HAP-1 (cell line): ENCODE results near the gene SLC10A3.
A peak's percentile ranks its signal among the peaks of the same experiment; 100 is the strongest.

Experiments used
- DNase-seq, 2 experiments: peaks; one replicate each; pipeline ENCODE4 v3.0.0-alpha.2; 2016 to 2020; ENCODE audit warnings: low spot score in 2 of 2
- H3K27me3 ChIP-seq: fragments of 250-450 bp; sonication (Bioruptor Pico); 2 replicates; pipeline ENCODE4 v1.5.1; 2020; ENCODE audit warnings: low read depth, mild to moderate bottlenecking, moderate library complexity
- H3K36me3 ChIP-seq: fragments of 250-450 bp; sonication (Bioruptor Pico); replicated peaks from 2 replicates; pipeline ENCODE4 v1.5.1; 2020; ENCODE audit warnings: mild to moderate bottlenecking
- H3K4me1 ChIP-seq: fragments of 250-450 bp; sonication (Bioruptor Pico); 2 replicates; pipeline ENCODE4 v1.5.1; 2020; ENCODE audit warnings: mild to moderate bottlenecking
- H3K4me3 ChIP-seq: fragments of 250-450 bp; sonication (Bioruptor Pico); 2 replicates; pipeline ENCODE4 v1.5.1; 2020; ENCODE audit warnings: mild to moderate bottlenecking, moderate library complexity
- H3K9me3 ChIP-seq: fragments of 250-450 bp; sonication (Bioruptor Pico); 2 replicates; pipeline ENCODE4 v1.5.1; 2020; ENCODE audit warnings: mild to moderate bottlenecking, moderate library complexity
- in situ Hi-C: fragments of 300-500 bp; cut with MboI; formaldehyde crosslinking; loops from 3 replicates; pipeline ENCODE4 v1.14.3; 2020; ENCODE audit warnings: low sequenced_read_pairs, inconsistent platforms, mixed read lengths

The SLC10A3 gene

DNA sequence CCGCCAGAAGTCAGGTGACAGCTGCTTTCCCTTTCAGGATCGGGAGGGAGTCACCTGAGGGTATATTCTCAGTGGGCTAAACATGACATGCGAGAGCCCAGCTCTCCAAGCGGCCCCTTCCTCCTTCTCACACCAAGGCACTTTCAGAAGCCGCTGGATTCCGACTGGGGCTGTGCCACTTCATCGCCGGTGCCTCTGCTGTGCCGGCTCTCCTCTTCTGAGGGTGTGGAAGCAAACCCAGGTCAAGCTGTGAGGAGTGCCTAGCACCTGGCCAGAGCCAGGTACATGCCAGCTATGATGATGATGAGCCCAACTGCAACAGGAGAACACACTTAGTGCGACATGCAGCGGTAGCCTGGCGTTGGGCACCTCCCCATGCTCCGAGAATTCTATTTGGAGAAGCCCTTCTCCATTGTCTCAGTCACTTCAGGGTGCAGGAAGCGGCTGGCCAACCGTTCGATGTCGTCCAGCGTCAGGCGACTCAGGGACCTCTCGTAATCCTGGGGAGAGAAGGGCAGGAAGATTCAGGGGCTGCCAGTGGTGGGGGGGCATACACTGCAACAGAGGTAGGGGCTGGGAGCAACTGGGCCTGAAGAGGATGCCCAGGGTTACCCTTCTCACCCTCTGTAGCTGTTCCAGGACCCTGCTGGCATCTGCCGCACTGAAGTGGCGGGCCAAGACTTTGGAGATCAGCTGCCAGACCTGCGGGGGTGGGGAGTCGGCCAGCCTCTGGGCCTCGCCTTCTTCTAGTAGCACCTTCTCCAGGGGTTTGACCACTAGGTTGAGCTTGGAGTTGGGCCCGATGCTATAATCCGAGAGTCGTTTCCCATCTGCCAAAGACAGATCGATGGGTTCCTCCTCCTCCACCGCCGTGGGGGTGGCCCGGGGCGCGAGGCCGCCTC is 5.0 kb downstream of the SLC10A3 start:
- Histone ChIP-seq H3K36me3 (peaks cover 48% of the 10 kb centered on the region), H3K27me3 (no peaks in the 10 kb centered on the region), H3K4me3 (peak overlapping the region; percentile 69), H3K4me1 (peaks cover 25% of the 10 kb centered on the region), H3K9me3 (no peaks in the 10 kb centered on the region)
- DNase-seq: peak in 1 of 2 experiments; percentile 36
- in situ Hi-C loops: no loop called here

DNA sequence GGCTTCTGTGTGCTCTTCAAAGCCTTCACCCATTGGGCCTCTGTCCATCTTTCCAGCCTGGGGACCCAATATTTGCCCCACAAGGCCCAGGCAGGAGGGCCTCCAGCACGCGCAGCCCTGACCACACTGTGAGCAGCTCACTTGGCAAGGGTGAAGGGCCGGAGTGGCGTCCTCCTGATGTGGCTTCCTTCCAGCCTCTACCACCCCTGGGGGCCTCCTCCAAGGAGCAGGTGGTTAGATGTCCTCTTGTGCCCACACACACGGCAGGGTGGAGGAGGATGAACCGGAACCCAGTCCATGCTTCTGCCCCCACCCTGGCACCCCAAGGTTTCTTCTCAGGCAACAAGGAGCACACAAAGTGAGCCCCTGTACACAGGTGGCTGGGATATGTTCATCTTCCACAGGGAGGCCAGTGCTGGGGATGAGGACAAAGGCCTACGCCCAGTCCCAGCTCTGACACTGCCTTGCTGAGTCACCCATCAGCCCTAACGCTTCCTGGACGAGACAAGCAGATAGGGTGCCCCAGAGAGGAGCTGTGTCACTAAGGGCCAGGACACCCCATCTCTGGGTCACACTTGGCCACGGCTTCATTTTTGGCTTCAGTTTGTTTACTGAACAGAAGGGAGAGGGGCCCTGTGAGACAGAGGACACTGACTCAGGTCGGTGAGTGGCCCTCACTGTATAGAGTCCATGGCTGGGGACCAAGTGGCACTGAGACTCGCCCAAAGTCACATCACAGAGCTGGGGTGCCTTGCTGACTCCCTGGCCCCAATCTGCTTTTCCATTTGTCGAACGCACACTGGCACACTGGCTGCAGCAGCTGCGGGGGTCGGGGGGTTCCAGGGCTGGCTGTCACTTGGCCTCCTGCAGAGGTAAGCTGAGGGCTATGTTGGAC is 5.9 kb downstream of the SLC10A3 start:
- Histone ChIP-seq H3K4me1 (peaks cover 21% of the 10 kb centered on the region), H3K4me3 (no peak overlapping the region), H3K9me3 (no peaks in the 10 kb centered on the region), H3K36me3 (peaks cover 48% of the 10 kb centered on the region), H3K27me3 (no peaks in the 10 kb centered on the region)
- DNase-seq: no peak
- in situ Hi-C loops: no loop called here

DNA sequence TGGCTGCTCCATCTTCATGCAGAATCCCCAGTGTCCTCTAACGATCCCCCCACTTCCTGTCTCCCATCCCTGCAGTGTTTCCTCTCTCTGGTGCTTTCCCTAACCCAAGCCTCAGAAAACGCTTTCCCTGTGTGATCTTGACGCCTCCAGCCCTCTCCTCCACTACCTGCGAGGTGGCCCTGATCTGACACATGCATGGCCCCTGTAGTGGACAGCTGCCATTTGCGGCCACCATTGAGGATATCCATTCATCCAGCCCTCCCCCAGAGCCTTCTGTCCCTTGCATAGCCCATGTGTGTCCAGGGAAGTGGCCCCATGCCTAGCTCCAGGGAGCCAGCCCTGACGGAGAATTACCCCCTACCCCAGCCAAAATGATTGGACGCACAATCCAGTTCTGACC is 7.1 kb downstream of the SLC10A3 start:
- H3K36me3 ChIP-seq: peaks cover 42% of the 10 kb centered on the region
- H3K9me3 ChIP-seq: no peaks in the 10 kb centered on the region
- H3K27me3 ChIP-seq: no peaks in the 10 kb centered on the region
- in situ Hi-C loops: no loop called here
- DNase-seq: no peak
- H3K4me1 ChIP-seq: peaks cover 23% of the 10 kb centered on the region
- H3K4me3 ChIP-seq: no peak overlapping the region

DNA sequence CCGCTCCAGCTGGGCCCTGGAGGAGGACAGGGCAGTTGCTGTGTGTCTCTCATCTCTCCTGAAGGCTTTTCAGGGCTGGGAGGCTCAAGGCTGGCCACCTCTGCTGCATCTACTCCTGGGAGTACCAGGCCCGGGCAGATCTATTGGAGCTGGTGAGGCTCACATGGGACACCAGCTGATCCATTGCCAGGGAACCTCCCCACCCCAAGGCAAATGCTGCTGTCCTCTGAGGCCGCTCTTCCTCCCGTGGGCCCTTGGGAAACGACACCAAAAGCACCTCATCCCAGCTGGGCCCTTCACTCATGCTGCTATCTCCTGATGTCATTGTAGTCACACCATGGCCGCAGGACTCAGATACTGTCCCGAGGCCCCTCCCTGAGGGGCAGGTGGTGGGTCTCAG is 7.6 kb downstream of the SLC10A3 start:
- DNase-seq: peak in 1 of 2 experiments; percentile 6
- no peaks in the 10 kb centered on the region for H3K9me3 ChIP-seq
- in situ Hi-C loops: no loop called here
- peaks cover 26% of the 10 kb centered on the region for H3K4me1 ChIP-seq
- no peaks in the 10 kb centered on the region for H3K27me3 ChIP-seq
- H3K36me3 ChIP-seq: peaks cover 36% of the 10 kb centered on the region
- no peak overlapping the region for H3K4me3 ChIP-seq

DNA sequence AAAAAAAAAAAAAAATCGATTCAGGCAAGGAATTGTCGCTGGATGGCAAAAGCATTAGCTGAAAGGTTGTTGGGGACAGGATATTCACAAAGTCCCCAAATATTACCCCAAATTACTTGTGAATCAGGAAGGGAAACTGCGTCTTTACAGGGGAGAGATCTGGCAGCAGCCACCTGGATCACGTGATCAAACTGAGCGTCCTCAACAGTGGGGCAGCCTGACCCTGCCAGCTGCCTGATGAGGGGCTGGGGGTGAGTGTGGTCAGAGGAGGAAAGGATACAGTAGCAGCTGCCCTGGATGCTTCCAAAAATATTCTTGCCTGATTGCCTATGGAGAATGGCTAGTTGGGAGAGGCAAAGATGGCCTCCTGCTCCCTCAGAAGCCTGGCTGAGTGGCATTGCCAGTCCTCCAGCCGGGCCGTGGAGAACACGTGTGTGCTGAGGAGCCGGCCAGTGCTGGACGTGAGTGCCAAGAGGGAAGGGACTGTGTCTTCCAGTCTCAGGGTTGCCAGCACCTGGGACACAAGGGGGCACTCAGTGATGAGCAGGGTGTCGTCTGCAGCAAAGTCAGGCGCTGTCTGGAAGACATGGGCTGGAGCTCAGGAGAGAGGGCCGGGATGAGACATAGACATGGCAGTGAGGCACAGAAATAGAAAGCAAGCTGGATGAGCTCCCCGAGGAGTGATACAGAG is 8.4 kb downstream of the SLC10A3 start:
- Histone ChIP-seq H3K4me1 (peaks cover 24% of the 10 kb centered on the region), H3K9me3 (no peaks in the 10 kb centered on the region), H3K36me3 (peaks cover 30% of the 10 kb centered on the region), H3K27me3 (no peaks in the 10 kb centered on the region), H3K4me3 (no peak overlapping the region)
- DNase-seq: peak in 1 of 2 experiments; percentile 7
- in situ Hi-C loops: no loop called here

DNA sequence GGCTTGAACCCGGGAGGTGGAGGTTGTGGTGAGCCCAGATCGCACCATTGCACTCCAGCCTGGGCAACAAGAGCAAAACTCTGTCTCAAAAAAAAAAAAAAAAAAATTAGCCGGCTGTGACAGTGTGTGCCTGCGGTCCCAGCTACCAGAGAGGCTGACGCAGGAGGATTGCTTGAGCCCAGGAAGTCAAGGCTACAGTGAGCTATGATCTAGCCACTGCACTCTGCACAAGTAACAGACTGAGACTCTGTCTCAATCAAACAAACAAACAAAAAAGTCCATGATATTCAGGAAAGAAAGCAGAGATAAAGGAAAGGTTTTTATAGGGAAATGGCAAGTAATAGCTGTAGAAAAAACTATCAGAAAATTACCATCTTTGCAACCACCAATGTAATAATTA is 9.2 kb downstream of the SLC10A3 start:
- in situ Hi-C loops: no loop called here
- DNase-seq: no peak
- no peaks in the 10 kb centered on the region for H3K27me3 ChIP-seq
- peaks cover 31% of the 10 kb centered on the region for H3K36me3 ChIP-seq
- H3K4me3 ChIP-seq: no peak overlapping the region
- H3K4me1 ChIP-seq: peaks cover 21% of the 10 kb centered on the region
- no peaks in the 10 kb centered on the region for H3K9me3 ChIP-seq

DNA sequence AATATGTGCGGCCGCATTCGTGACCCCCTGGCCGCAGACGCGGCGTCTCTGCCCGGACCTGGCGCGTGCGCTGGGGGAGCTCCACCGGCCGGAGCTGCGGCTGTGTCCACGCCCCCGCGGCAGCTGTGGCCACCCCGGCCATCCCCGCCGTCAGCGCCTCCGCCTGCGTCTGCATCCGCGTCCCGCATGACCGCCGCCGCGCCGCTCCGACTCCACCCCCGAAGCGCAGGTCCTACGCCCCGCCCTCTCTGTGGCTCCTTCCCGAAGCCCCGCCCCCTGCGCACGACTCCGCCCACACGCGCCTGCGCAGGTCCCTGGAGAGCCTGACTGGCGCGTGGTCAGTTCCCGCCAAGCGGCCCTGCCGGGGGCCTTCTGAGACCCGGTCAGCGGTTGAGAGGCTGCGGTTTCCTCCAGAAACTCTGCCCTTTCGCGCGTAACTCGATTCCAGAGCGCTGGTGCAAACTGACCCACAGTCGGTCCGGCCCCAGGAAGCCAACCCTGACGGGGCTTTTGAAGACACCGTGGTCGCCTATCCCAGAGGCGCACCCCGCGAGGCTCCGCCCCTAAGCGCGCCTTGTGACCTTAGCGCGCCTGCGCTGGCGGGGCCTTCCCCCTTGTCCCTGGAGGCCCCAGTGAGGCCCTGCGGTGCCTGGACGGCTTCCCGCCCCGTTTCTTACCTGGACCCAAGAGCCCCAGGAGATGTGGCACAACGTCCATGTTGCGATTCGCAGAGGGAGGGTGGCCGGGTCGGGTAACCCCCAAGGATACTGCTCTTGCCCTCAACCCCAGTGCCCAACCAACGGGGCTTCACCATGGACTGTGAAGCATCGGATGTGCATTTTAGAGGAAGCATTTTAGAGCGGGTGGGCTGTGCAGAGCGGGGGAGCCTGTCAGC is 11.5 kb downstream of the SLC10A3 start, which contains the start of gene LAGE3:
TSS of gene LAGE3 (minus strand) at position 554 of the 895 bp plus-strand sequence. CDS start at position 188, 366 bp downstream.
- Histone ChIP-seq H3K4me3 (peak within 1 kb of the TSS; percentile 47), H3K4me1 (peaks cover 12% of the 10 kb centered on the region), H3K27me3 (no peaks in the 10 kb centered on the region), H3K9me3 (no peaks in the 10 kb centered on the region), H3K36me3 (peaks cover 9% of the 10 kb centered on the region)
- peak; percentile 85 to 99 for DNase-seq
- in situ Hi-C loops: no loop called here

DNA sequence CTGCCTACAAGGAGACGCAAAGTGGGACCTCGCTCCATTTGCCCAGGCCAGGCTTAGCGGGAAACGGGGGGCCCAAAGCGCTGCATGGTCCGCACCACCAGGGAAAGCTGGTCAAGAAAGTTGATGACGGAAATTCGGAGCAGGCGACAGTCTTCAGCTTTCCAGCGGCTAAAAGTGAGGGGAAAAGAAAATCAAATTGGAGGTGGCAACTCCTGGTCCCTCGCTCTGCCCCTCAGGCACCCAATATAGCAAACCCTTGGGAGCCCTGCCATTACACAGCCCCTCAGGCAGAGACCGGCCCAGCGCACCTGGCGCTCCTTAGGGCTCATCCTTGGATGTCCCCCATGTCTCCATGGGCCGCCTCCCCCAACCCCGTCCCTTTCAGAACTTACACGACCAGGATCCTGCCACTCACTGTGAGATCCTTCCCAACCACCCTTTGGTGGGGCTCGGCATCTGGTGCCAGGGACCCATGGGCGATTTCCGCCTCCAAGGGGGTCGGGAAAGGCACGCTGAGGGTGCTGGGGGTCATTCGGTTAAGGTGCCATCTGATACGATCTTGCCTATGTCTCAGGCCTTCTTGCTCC is 12.4 kb downstream of the SLC10A3 start:
- H3K36me3 ChIP-seq: peaks cover 4% of the 10 kb centered on the region
- H3K4me1 ChIP-seq: peaks cover 12% of the 10 kb centered on the region
- no peaks in the 10 kb centered on the region for H3K27me3 ChIP-seq
- peak overlapping the region; percentile 47 for H3K4me3 ChIP-seq
- in situ Hi-C loops: no loop called here
- no peaks in the 10 kb centered on the region for H3K9me3 ChIP-seq
- no peak for DNase-seq

DNA sequence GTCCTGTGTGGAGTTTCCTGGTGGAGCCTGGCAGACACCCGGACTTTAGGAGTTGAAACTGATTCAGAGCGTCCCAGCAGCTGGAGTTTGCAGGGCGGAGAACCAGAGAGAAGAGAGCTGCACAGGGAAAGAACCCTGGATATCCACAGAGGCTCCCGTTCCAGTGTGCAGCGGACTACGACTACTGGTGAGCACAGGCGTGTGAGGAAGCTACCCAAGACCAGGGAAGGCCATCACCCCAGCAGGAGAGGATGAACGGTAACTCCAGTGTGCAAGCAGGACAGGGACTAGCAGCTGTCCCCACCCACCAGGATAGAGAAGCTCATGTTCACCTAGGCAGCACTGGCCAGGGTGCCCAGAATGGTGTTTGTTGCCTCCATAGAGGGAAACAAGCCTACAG is 13.6 kb downstream of the SLC10A3 start:
- no peak overlapping the region for H3K4me3 ChIP-seq
- no peaks in the 10 kb centered on the region for H3K27me3 ChIP-seq
- in situ Hi-C loops: no loop called here
- H3K4me1 ChIP-seq: peaks cover 12% of the 10 kb centered on the region
- no peaks in the 10 kb centered on the region for H3K9me3 ChIP-seq
- DNase-seq: no peak
- H3K36me3 ChIP-seq: peaks cover 12% of the 10 kb centered on the region

DNA sequence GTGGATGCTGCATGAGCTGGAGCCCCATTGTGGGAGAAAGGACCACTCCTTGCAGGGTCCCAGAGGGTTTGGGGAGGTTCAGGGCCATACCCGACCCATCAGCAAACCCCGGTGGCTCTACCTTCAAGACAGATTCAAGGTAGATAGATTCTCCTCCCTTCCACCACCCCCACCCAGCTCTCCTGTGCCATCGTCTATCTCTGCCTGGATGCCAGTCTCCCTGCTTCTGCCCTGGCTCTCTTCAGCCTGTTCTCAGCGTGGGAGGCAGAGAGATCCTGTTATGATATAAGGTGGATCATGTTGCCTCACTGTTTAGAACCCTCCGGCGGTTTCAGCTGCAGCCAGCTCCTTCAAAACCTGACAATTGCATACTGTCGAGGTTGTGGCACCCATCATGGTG is 16.7 kb downstream of the SLC10A3 start:
- in situ Hi-C loops: no loop called here
- no peaks in the 10 kb centered on the region for H3K27me3 ChIP-seq
- peaks cover 3% of the 10 kb centered on the region for H3K4me1 ChIP-seq
- H3K9me3 ChIP-seq: no peaks in the 10 kb centered on the region
- DNase-seq: no peak
- H3K36me3 ChIP-seq: peaks cover 44% of the 10 kb centered on the region
- H3K4me3 ChIP-seq: no peak overlapping the region

DNA sequence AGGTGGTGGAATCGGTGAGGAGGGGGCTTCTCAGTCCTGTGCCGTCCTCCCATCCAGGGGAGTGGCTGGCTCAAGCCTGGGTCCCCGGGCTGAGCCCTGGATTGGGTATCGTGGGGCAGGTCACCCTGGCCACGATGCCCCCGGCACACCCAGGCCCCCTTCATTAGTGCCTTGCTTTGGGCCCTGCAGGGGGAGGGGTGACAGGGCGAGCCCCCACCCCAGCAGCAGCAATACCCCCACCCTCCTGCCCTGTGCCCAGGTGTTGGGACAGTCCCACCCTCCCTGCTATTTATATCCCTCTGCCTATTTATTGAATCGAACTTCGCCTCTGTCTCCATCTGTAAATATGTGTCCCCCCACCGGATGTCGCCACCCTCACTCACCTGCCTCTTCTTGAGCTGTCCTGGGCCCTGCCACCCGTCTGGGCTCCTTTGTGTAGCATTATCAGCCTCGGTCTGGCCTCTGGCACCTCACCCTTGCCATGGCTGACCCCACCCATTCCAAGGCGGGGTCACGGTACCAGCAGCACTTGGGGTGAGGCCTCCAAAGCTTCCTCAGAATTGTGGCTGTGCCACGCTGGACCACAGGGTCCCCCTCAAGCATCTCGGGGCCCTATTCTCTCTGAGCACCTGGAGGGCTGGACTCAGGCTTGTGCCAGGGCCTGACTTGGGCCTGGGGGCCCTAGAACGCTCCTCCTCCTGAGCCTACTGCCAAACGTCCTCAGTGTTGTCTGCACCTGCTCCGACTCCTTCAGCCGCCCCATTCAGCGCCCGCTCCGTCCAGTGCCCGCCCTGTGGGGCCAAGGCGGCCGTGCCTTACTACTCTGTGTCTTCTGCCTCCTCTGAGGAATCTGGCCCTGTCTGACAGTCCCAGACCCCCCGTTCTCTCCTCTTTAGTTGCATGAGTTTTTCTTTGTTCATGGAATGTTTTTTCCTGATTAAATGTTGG is 17.5 kb downstream of the SLC10A3 start:
- H3K36me3 ChIP-seq: peaks cover 51% of the 10 kb centered on the region
- no peaks in the 10 kb centered on the region for H3K27me3 ChIP-seq
- no peak overlapping the region for H3K4me3 ChIP-seq
- no peak for DNase-seq
- in situ Hi-C loops: no loop called here
- H3K4me1 ChIP-seq: no peaks in the 10 kb centered on the region
- no peaks in the 10 kb centered on the region for H3K9me3 ChIP-seq
